Pulmonary artery endothelial cell (primary cell): ENCODE measurements around the gene DYDC1. TPM values are rescaled to one million over a fixed set of nuclear protein-coding genes. Genes with fewer than 3 reads are reported as not detected.

Source experiments
- total RNA-seq: library from RNA; depleted of rRNA; stranded (reverse); fragments of >200 nt; gene quantifications from 2 replicates; pipeline ENCODE4 v1.2.3, GENCODE V29; 2014

The DYDC1 gene
- total RNA-seq, 1 donor from 2014 or later: not detected

Other genes starting within 250 kb of the DYDC1 start
- gene PLAC9, start 224.0 kb downstream of the DYDC1 start, total RNA-seq: 5.3 and 8.2 TPM in 2 replicates
- 35.8 and 41.9 TPM in 2 replicates for gene ANXA11, start 151.2 kb downstream of the DYDC1 start, total RNA-seq
- not detected in 2 replicates for gene MAT1A, start 67.1 kb downstream of the DYDC1 start, total RNA-seq
- not detected in 2 replicates for gene DYDC2, start within 50 bp of the DYDC1 start, total RNA-seq
- gene PRXL2A, start 51.8 kb upstream of the DYDC1 start, total RNA-seq: 87.0 and 219 TPM in 2 replicates
- 88.0 and 124 TPM in 2 replicates for gene TSPAN14, start 97.6 kb upstream of the DYDC1 start, total RNA-seq
- under 0.01 TPM in 1 of 2 replicates, not detected in the other for gene SH2D4B, start 181.1 kb upstream of the DYDC1 start, total RNA-seq